Osteoblast (primary cell): ENCODE measurements around the gene PUM2. TPM values are rescaled to one million over a fixed set of nuclear protein-coding genes. Genes with fewer than 3 reads are reported as not detected.

Experiments
- DNase-seq: peaks from one replicate; pipeline ENCODE4 v3.0.0; 2011; ENCODE audit warnings: low spot score, mixed read lengths; ENCODE audit not compliant: insufficient read length; ENCODE audit errors: missing footprints
- H2AFZ ChIP-seq: 2 replicates; pipeline ENCODE4 v1.6.0; 2011; ENCODE audit warnings: mild to moderate bottlenecking, low read length
- H3K27ac ChIP-seq: 2 replicates; pipeline ENCODE4 v1.5.1; 2011; ENCODE audit warnings: mild to moderate bottlenecking, low read depth, low read length, moderate library complexity
- H3K27me3 ChIP-seq: 2 replicates; pipeline ENCODE4 v1.6.0; 2012; ENCODE audit warnings: mild to moderate bottlenecking, control low read depth, inconsistent platforms, low read length, moderate library complexity; ENCODE audit not compliant: insufficient read depth
- H3K36me3 ChIP-seq: 2 replicates; pipeline ENCODE4 v1.5.1; 2011; ENCODE audit warnings: mild to moderate bottlenecking, low read length, control low read depth, moderate library complexity; ENCODE audit not compliant: insufficient read depth
- H3K4me1 ChIP-seq: 2 replicates; pipeline ENCODE4 v1.5.1; 2011; ENCODE audit warnings: mild to moderate bottlenecking, low read length, control low read depth, moderate library complexity; ENCODE audit not compliant: insufficient read depth
- H3K4me2 ChIP-seq: 2 replicates; pipeline ENCODE4 v1.6.0; 2011; ENCODE audit warnings: mild to moderate bottlenecking, low read length; ENCODE audit not compliant: insufficient read depth
- H3K4me3 ChIP-seq: fragments of 200-600 bp; sonication (generic); 3 replicates; pipeline ENCODE4 v1.5.1; 2012; ENCODE audit warnings: mild to moderate bottlenecking, low read length, inconsistent platforms; ENCODE audit not compliant: insufficient read depth
- H3K79me2 ChIP-seq: 2 replicates; pipeline ENCODE4 v1.6.0; 2012; ENCODE audit warnings: mild to moderate bottlenecking, low read length, control low read depth, inconsistent platforms; ENCODE audit not compliant: insufficient read depth
- H3K9me3 ChIP-seq: 2 replicates; pipeline ENCODE4 v1.5.1; 2011; ENCODE audit warnings: low read depth, low read length, control low read depth
- H4K20me1 ChIP-seq: 2 replicates; pipeline ENCODE4 v1.6.0; 2012; ENCODE audit warnings: mild to moderate bottlenecking, low read length, control low read depth; ENCODE audit not compliant: insufficient read depth
- CTCF ChIP-seq: IDR thresholded peaks from 2 replicates; pipeline ENCODE4 v1.5.1; 2011; ENCODE audit warnings: mild to moderate bottlenecking, low read depth, low read length, moderate library complexity; ENCODE audit errors: extremely low read depth
- total RNA-seq: library from RNA; depleted of rRNA; stranded (reverse); fragments of >200 nt; gene quantifications from 2 replicates; pipeline ENCODE4 v1.2.3, GENCODE V29; 2012

PUM2 gene
- total RNA-seq, 1 donor, result 45.2 TPM

GRCh38 chr2:20390524-20391123 lies 40.0 kb upstream of the PUM2 start:
- Histone ChIP-seq H4K20me1 (no peaks in the 10 kb centered on the region), H3K4me2 (no peak overlapping the region), H3K27me3 (peaks cover 36% of the 10 kb centered on the region), H3K9me3 (no peaks in the 10 kb centered on the region), H3K27ac (no peak overlapping the region), H3K4me3 (no peak overlapping the region), H3K36me3 (no peaks in the 10 kb centered on the region), H2AFZ (no peak overlapping the region), H3K4me1 (no peaks in the 10 kb centered on the region), H3K79me2 (no peaks in the 10 kb centered on the region)
- DNase-seq, result no peak
- no peak for TF ChIP-seq CTCF

GRCh38 chr2:20384953-20385352 lies 34.3 kb upstream of the PUM2 start:
- Histone ChIP-seq H3K4me1 (peaks cover 4% of the 10 kb centered on the region), H3K36me3 (no peaks in the 10 kb centered on the region), H3K79me2 (no peaks in the 10 kb centered on the region), H3K27ac (no peak overlapping the region), H3K27me3 (peaks cover 15% of the 10 kb centered on the region), H3K4me3 (no peak overlapping the region), H4K20me1 (no peaks in the 10 kb centered on the region), H3K9me3 (no peaks in the 10 kb centered on the region), H2AFZ (no peak overlapping the region), H3K4me2 (no peak overlapping the region)
- no peak for TF ChIP-seq CTCF
- DNase-seq, result no peak

GRCh38 chr2:20382965-20383810 lies 32.5 kb upstream of the PUM2 start:
- Histone ChIP-seq H3K27me3 (peaks cover 5% of the 10 kb centered on the region), H3K9me3 (no peaks in the 10 kb centered on the region), H3K27ac (no peak overlapping the region), H3K79me2 (no peaks in the 10 kb centered on the region), H3K4me1 (peaks cover 10% of the 10 kb centered on the region), H3K36me3 (no peaks in the 10 kb centered on the region), H4K20me1 (no peaks in the 10 kb centered on the region), H2AFZ (no peak overlapping the region), H3K4me3 (no peak overlapping the region), H3K4me2 (no peak overlapping the region)
- no peak for DNase-seq
- TF ChIP-seq CTCF, result no peak

GRCh38 chr2:20381457-20381856 lies 30.8 kb upstream of the PUM2 start:
- Histone ChIP-seq H3K36me3 (no peaks in the 10 kb centered on the region), H3K9me3 (no peaks in the 10 kb centered on the region), H3K4me1 (peaks cover 10% of the 10 kb centered on the region), H3K27me3 (no peaks in the 10 kb centered on the region), H3K27ac (no peak overlapping the region), H4K20me1 (no peaks in the 10 kb centered on the region), H2AFZ (no peak overlapping the region), H3K4me3 (no peak overlapping the region), H3K4me2 (no peak overlapping the region), H3K79me2 (no peaks in the 10 kb centered on the region)
- no peak for TF ChIP-seq CTCF
- DNase-seq, result no peak
